IMR-90 (cell line): ENCODE data around the gene VAT1L.

ENCODE experiments used
- CEBPB ChIP-seq: IDR thresholded peaks from 2 replicates; pipeline ENCODE4 v1.6.1; 2012; ENCODE audit warnings: low read depth, low read length, improper control_type of control experiment
- CHD1 ChIP-seq: IDR thresholded peaks from 2 replicates; pipeline ENCODE4 v1.6.1; 2012; ENCODE audit warnings: low read depth, low read length, improper control_type of control experiment
- CTCF ChIP-seq: conservative IDR thresholded peaks from 2 replicates; pipeline ENCODE4 v1.5.1; 2012; ENCODE audit warnings: mild to moderate bottlenecking, low read depth, low read length, improper control_type of control experiment
- FOS ChIP-seq: fragments of 150-350 bp; IDR thresholded peaks from 2 replicates; pipeline ENCODE4 v1.6.1; 2016; ENCODE audit warnings: low read depth, low read length
- MAFK ChIP-seq: IDR thresholded peaks from 2 replicates; pipeline ENCODE4 v1.6.1; 2012; ENCODE audit warnings: low read depth, low read length, improper control_type of control experiment
- MAZ ChIP-seq: IDR thresholded peaks from 2 replicates; pipeline ENCODE4 v1.6.1; 2012; ENCODE audit warnings: low read depth, mild to moderate bottlenecking, low read length, improper control_type of control experiment, moderate library complexity, borderline replicate concordance
- MXI1 ChIP-seq: IDR thresholded peaks from 2 replicates; pipeline ENCODE4 v1.6.1; 2012; ENCODE audit warnings: low read depth, mild to moderate bottlenecking, low read length, moderate library complexity, borderline replicate concordance
- POLR2A ChIP-seq: IDR thresholded peaks from 2 replicates; pipeline ENCODE4 v1.6.1; 2012; ENCODE audit warnings: mild to moderate bottlenecking, low read depth, low read length
- RAD21 ChIP-seq: IDR thresholded peaks from 2 replicates; pipeline ENCODE4 v1.6.1; 2012; ENCODE audit warnings: low read length, improper control_type of control experiment
- RCOR1 ChIP-seq: IDR thresholded peaks from 2 replicates; pipeline ENCODE4 v1.6.1; 2012; ENCODE audit warnings: mild to moderate bottlenecking, low read length, improper control_type of control experiment; ENCODE audit not compliant: insufficient replicate concordance
- RFX5 ChIP-seq: IDR thresholded peaks from 2 replicates; pipeline ENCODE4 v1.8.0; 2012; ENCODE audit warnings: low read depth, mild to moderate bottlenecking, low read length, moderate library complexity
- SMC3 ChIP-seq: fragments of 150-350 bp; IDR thresholded peaks from 2 replicates; pipeline ENCODE4 v1.6.1; 2016; ENCODE audit warnings: low read depth, mild to moderate bottlenecking, antibody characterized with exemption, low read length, moderate library complexity
- USF2 ChIP-seq: fragments of 150-350 bp; IDR thresholded peaks from 2 replicates; pipeline ENCODE4 v1.6.1; 2017; ENCODE audit warnings: mild to moderate bottlenecking, antibody characterized with exemption, low read length, low read depth

DNA sequence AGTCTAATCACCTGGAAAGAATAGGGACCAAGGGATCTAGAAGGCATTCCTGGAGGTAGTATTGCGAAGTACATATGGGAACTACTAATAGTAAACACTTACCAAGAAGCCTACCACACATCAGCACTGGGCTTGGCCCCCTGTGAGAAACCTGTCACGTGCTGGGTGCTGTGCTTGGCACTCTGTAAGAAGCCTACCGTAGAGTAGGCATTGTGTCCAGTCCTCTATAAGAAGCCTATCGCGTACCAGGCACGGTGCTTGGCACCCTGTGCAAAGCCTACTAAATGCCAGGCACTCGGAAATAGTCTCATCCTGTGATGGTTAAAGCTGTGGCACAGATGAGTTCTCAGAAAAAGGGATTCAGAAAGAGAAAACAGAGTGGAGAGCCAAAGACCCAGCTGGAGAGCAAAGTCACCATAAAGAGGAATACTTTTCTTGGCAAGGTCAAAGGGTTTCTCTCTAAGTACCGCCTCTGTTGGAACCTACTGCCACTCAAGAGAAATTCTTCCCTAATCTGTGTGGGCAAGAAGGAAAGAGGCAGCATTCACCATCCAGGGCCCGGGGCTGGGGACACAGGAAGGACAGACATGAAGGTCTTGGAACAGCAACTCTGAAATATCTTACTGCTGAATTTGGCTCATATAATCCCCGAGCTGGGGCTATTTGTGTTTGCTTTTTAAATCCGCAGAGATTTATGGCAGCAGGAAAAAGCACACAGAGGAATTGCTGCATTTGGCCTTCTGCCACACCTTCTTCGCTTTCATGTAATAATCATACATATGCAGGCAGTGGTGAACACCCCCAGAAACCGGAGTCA, 81.8 kb downstream of the VAT1L start:
- TF ChIP-seq CEBPB: no peak
- TF ChIP-seq CTCF: no peak
- TF ChIP-seq SMC3: no peak
- TF ChIP-seq POLR2A: no peak
- TF ChIP-seq MXI1: no peak
- TF ChIP-seq RAD21: no peak
- TF ChIP-seq RCOR1: no peak
- TF ChIP-seq FOS: no peak
- TF ChIP-seq USF2: no peak
- TF ChIP-seq RFX5: no peak
- no peak for TF ChIP-seq MAFK
- no peak for TF ChIP-seq CHD1
- TF ChIP-seq MAZ: no peak
